ENCODE data around the gene BPIFB1. TPM values are rescaled to one million over a fixed set of nuclear protein-coding genes. Genes with fewer than 3 reads are reported as not detected.

The BPIFB1 gene
- total and polyA plus RNA-seq, 2 of the 13 experiments (the other 11 are each of a cell fraction or from before 2014, with no cell fraction given) = 0.82 to 4.4 TPM

GRCh38 chr20:33277471-33278441 lies 5.3 kb upstream of the BPIFB1 start (continued):
- TF ChIP-seq, protein P1, sequence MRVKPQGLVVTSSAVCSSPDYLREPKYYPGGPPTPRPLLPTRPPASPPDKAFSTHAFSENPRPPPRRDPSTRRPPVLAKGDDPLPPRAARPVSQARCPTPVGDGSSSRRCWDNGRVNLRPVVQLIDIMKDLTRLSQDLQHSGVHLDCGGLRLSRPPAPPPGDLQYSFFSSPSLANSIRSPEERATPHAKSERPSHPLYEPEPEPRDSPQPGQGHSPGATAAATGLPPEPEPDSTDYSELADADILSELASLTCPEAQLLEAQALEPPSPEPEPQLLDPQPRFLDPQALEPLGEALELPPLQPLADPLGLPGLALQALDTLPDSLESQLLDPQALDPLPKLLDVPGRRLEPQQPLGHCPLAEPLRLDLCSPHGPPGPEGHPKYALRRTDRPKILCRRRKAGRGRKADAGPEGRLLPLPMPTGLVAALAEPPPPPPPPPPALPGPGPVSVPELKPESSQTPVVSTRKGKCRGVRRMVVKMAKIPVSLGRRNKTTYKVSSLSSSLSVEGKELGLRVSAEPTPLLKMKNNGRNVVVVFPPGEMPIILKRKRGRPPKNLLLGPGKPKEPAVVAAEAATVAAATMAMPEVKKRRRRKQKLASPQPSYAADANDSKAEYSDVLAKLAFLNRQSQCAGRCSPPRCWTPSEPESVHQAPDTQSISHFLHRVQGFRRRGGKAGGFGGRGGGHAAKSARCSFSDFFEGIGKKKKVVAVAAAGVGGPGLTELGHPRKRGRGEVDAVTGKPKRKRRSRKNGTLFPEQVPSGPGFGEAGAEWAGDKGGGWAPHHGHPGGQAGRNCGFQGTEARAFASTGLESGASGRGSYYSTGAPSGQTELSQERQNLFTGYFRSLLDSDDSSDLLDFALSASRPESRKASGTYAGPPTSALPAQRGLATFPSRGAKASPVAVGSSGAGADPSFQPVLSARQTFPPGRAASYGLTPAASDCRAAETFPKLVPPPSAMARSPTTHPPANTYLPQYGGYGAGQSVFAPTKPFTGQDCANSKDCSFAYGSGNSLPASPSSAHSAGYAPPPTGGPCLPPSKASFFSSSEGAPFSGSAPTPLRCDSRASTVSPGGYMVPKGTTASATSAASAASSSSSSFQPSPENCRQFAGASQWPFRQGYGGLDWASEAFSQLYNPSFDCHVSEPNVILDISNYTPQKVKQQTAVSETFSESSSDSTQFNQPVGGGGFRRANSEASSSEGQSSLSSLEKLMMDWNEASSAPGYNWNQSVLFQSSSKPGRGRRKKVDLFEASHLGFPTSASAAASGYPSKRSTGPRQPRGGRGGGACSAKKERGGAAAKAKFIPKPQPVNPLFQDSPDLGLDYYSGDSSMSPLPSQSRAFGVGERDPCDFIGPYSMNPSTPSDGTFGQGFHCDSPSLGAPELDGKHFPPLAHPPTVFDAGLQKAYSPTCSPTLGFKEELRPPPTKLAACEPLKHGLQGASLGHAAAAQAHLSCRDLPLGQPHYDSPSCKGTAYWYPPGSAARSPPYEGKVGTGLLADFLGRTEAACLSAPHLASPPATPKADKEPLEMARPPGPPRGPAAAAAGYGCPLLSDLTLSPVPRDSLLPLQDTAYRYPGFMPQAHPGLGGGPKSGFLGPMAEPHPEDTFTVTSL (CRISPR knock-in tag; IDR thresholded peaks at IDR 0.05; ENCODE audit: borderline replicate concordance) = peak; percentile 9; the same call in 1 of the 2 replicates
- TF ChIP-seq FOXC1 (CRISPR knock-in tag; IDR thresholded peaks at IDR 0.05; ENCODE audit: borderline replicate concordance) (peak; percentile 81; the same call in 1 of the 2 replicates), MIER2 (CRISPR knock-in tag; IDR thresholded peaks at IDR 0.05) (peak; percentile 58; the same call in 1 of the 2 replicates), ZBTB42 (CRISPR knock-in tag; IDR thresholded peaks at IDR 0.05) (peak; percentile 86), POLR2G (IDR thresholded peaks at IDR 0.05; ENCODE audit: low read depth, low read length) (no peak), ZNF333 (CRISPR knock-in tag; IDR thresholded peaks at IDR 0.05; ENCODE audit: borderline replicate concordance) (no peak), ZFP36L1 (CRISPR knock-in tag; IDR thresholded peaks at IDR 0.05) (peak; percentile 100), KMT2B (CRISPR knock-in tag; IDR thresholded peaks at IDR 0.05) (peak; percentile 85; the same call in 1 of the 2 replicates), RARA (CRISPR knock-in tag; IDR thresholded peaks at IDR 0.05) (peak; percentile 84), ZNF136 (CRISPR knock-in tag; IDR thresholded peaks at IDR 0.05; ENCODE audit: low read depth) (0 out of 2 replicates have a peak, but pooled peaks have one; percentile 59), ZNF280B (CRISPR knock-in tag; IDR thresholded peaks at IDR 0.05; ENCODE audit: borderline replicate concordance) (peak; percentile 95; the same call in 1 of the 2 replicates), HMGA1 (CRISPR knock-in tag; conservative IDR thresholded peaks at IDR 0.05) (no peak), NCOA1 (CRISPR knock-in tag; IDR thresholded peaks at IDR 0.05) (no peak), ZNF335 (CRISPR knock-in tag; IDR thresholded peaks at IDR 0.05) (peak; percentile 91), TAF15 (IDR thresholded peaks at IDR 0.05; ENCODE audit: low read depth, low read length, poor library complexity, severe bottlenecking) (no peak), ZBTB49 (CRISPR knock-in tag; IDR thresholded peaks at IDR 0.05; ENCODE audit: borderline replicate concordance) (peak; percentile 90; the same call in 1 of the 2 replicates), RXRB (CRISPR knock-in tag; IDR thresholded peaks at IDR 0.05; ENCODE audit: borderline replicate concordance) (peak; percentile 76), POLR2AphosphoS2 (IDR thresholded peaks at IDR 0.05; ENCODE audit: low read depth, low read length) (no peak)

All from HepG2 (cell line).